ENCODE data around the gene POGLUT2. TPM values are rescaled to one million over a fixed set of nuclear protein-coding genes. Genes with fewer than 3 reads are reported as not detected.

Gene POGLUT2
- polyA plus RNA-seq, 1 donor = 15.4 TPM

Other genes starting within 250 kb of the POGLUT2 start
- 38.7 TPM for gene TPP2, start 202.0 kb downstream of the POGLUT2 start, polyA plus RNA-seq
- 0.06 TPM for gene METTL21C, start 103.9 kb downstream of the POGLUT2 start, polyA plus RNA-seq
- 15.7 TPM for gene TEX30, start 25.2 kb downstream of the POGLUT2 start, polyA plus RNA-seq
- gene BIVM, start 143 bp upstream of the POGLUT2 start, polyA plus RNA-seq = 35.6 TPM
- gene ERCC5, start 47.1 kb upstream of the POGLUT2 start, polyA plus RNA-seq = 66.9 TPM